Measurements from ENCODE around the gene ST8SIA2.
A peak's percentile ranks its signal among the peaks of the same experiment; 100 is the strongest.

DNA sequence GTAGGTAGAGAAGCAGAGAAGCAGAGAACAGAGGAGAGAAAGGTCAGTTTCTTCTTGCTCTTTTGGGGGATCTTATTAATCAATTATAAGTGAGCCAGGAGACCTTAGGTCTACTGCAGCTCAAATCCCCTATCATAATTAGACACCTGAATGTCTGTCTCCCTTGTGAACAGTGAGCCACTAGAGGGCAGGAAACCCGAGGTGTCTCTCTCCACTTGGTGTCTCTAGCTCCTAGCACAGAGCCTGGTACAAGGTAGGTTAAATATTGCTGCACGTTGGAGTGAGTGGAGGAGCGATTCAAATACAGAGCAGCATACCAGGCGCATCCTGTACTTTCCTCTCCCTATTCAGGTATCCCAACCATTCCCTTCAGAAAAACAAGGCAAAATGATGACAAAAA is 2.0 kb upstream of the ST8SIA2 start:
- no peak for TF ChIP-seq POLR2A (IDR thresholded peaks at IDR 0.05)
- no peak for TF ChIP-seq POLR2AphosphoS5 (IDR thresholded peaks at IDR 0.05)
- TF ChIP-seq, protein P1, sequence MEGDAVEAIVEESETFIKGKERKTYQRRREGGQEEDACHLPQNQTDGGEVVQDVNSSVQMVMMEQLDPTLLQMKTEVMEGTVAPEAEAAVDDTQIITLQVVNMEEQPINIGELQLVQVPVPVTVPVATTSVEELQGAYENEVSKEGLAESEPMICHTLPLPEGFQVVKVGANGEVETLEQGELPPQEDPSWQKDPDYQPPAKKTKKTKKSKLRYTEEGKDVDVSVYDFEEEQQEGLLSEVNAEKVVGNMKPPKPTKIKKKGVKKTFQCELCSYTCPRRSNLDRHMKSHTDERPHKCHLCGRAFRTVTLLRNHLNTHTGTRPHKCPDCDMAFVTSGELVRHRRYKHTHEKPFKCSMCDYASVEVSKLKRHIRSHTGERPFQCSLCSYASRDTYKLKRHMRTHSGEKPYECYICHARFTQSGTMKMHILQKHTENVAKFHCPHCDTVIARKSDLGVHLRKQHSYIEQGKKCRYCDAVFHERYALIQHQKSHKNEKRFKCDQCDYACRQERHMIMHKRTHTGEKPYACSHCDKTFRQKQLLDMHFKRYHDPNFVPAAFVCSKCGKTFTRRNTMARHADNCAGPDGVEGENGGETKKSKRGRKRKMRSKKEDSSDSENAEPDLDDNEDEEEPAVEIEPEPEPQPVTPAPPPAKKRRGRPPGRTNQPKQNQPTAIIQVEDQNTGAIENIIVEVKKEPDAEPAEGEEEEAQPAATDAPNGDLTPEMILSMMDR (IDR thresholded peaks at IDR 0.05), result peak in 2 of 5 experiments; percentile 9 to 24
- no peak for TF ChIP-seq EP300 (IDR thresholded peaks at IDR 0.05; ENCODE audit: low read depth)

Measured in transverse colon (tissue), 4 donors.